Trophoblast cell (in vitro differentiated cells and primary cell): ENCODE data around the gene KIF21A.

Experiments
- DNase-seq, 2 donors: peaks; one replicate each; pipeline ENCODE4 v3.0.0-alpha.2; 2016
- H2AFZ ChIP-seq: 2 replicates; pipeline ENCODE4 v1.6.1; 2013; ENCODE audit warnings: low read length, moderate library complexity, mild to moderate bottlenecking; ENCODE audit not compliant: insufficient read depth, poor library complexity
- H2AK5ac ChIP-seq: 2 replicates; pipeline ENCODE4 v1.6.1; 2013; ENCODE audit warnings: mild to moderate bottlenecking, low read length
- H2BK120ac ChIP-seq: 2 replicates; pipeline ENCODE4 v1.6.1; 2013; ENCODE audit warnings: low read length, mild to moderate bottlenecking, moderate library complexity; ENCODE audit not compliant: insufficient read depth, poor library complexity
- H2BK12ac ChIP-seq: 2 replicates; pipeline ENCODE4 v1.6.1; 2013; ENCODE audit warnings: mild to moderate bottlenecking, low read length, moderate library complexity
- H2BK5ac ChIP-seq: 2 replicates; pipeline ENCODE4 v1.6.1; 2013; ENCODE audit warnings: low read length, low read depth, moderate library complexity, mild to moderate bottlenecking; ENCODE audit not compliant: poor library complexity
- H3K14ac ChIP-seq: 2 replicates; pipeline ENCODE4 v1.6.1; 2013; ENCODE audit warnings: mild to moderate bottlenecking, low read length
- H3K18ac ChIP-seq: 2 replicates; pipeline ENCODE4 v1.6.1; 2013; ENCODE audit warnings: mild to moderate bottlenecking, low read length
- H3K23ac ChIP-seq: 2 replicates; pipeline ENCODE4 v1.6.1; 2013; ENCODE audit warnings: low read length
- H3K27ac ChIP-seq: 2 replicates; pipeline ENCODE4 v1.5.1; 2013; ENCODE audit warnings: low read depth, mild to moderate bottlenecking, inconsistent platforms, low read length, moderate library complexity
- H3K27me3 ChIP-seq: 2 replicates; pipeline ENCODE4 v1.6.1; 2013; ENCODE audit warnings: inconsistent platforms, mild to moderate bottlenecking, low read length, moderate library complexity; ENCODE audit not compliant: insufficient read depth
- H3K36me3 ChIP-seq, 2 experiments: 1 replicate in 1 of 2; 2 replicates in 1 of 2; pipeline ENCODE4 v1.6.1; 2013; ENCODE audit warnings: low read length in 2 of 2, mild to moderate bottlenecking in 2 of 2, moderate library complexity in 1 of 2; ENCODE audit not compliant: insufficient read depth in 2 of 2, control insufficient read depth in 1 of 2
- H3K4ac ChIP-seq: 2 replicates; pipeline ENCODE4 v1.6.1; 2013; ENCODE audit warnings: low read depth, mild to moderate bottlenecking, low read length, moderate library complexity
- H3K4me1 ChIP-seq, 2 experiments: 1 replicate in 1 of 2; 2 replicates in 1 of 2; pipeline ENCODE4 v1.6.1; 2013; ENCODE audit warnings: low read length in 2 of 2, mild to moderate bottlenecking in 2 of 2, moderate library complexity in 1 of 2; ENCODE audit not compliant: insufficient read depth in 2 of 2, control insufficient read depth in 1 of 2
- H3K4me2 ChIP-seq: 2 replicates; pipeline ENCODE4 v1.6.1; 2013; ENCODE audit warnings: inconsistent platforms, mild to moderate bottlenecking, low read length, moderate library complexity
- H3K4me3 ChIP-seq: 2 replicates; pipeline ENCODE4 v1.5.1; 2013; ENCODE audit warnings: mild to moderate bottlenecking, low read depth, low read length, inconsistent platforms
- H3K79me1 ChIP-seq: one replicate; pipeline ENCODE4 v1.6.1; 2013; ENCODE audit warnings: low read length
- H3K79me2 ChIP-seq: 2 replicates; pipeline ENCODE4 v1.6.1; 2013; ENCODE audit warnings: low read length, mild to moderate bottlenecking; ENCODE audit not compliant: control insufficient read depth, insufficient read depth, poor library complexity
- H3K9ac ChIP-seq: 2 replicates; pipeline ENCODE4 v1.6.1; 2013; ENCODE audit warnings: mild to moderate bottlenecking, low read length
- H3K9me3 ChIP-seq: 2 replicates; pipeline ENCODE4 v1.6.1; 2013; ENCODE audit warnings: low read depth, mild to moderate bottlenecking, control low read depth, inconsistent platforms, low read length; ENCODE audit not compliant: insufficient read depth
- H4K12ac ChIP-seq: 2 replicates; pipeline ENCODE4 v1.6.1; 2013; ENCODE audit warnings: low read depth, mild to moderate bottlenecking, low read length, moderate library complexity
- H4K8ac ChIP-seq: 2 replicates; pipeline ENCODE4 v1.6.1; 2013; ENCODE audit warnings: low read depth, mild to moderate bottlenecking, low read length, moderate library complexity
- H4K91ac ChIP-seq: one replicate; pipeline ENCODE4 v1.6.1; 2013; ENCODE audit warnings: low read depth, mild to moderate bottlenecking, low read length, moderate library complexity
- WGBS: extraction: QIAGEN DNeasy Blood & Tissue Kit; methylation state at CpG from one replicate; pipeline ENCODE4 v1.1.7; 2013; ENCODE audit warnings: missing lambda C conversion rate; ENCODE audit not compliant: insufficient read length, insufficient coverage; ENCODE audit errors: extremely low coverage; 5-methylcytosine and 5-hydroxymethylcytosine counted together

Gene KIF21A

GRCh38 chr12:39278426-39278825, 164.5 kb downstream of the KIF21A start:
- Histone ChIP-seq H3K23ac (no peak overlapping the region), H3K9ac (no peak overlapping the region), H3K9me3 (no peaks in the 10 kb centered on the region), H2BK120ac (no peak overlapping the region), H3K4ac (no peak overlapping the region), H3K4me1 (no peaks in the 10 kb centered on the region), H3K18ac (no peak overlapping the region), H2AK5ac (no peak overlapping the region), H3K79me1 (no peaks in the 10 kb centered on the region), H3K27ac (no peak overlapping the region), H4K8ac (no peak overlapping the region), H2BK12ac (no peak overlapping the region), H3K27me3 (no peaks in the 10 kb centered on the region), H3K4me2 (no peak overlapping the region), H3K14ac (no peak overlapping the region), H3K4me3 (no peak overlapping the region), H3K36me3 (no peaks in the 10 kb centered on the region), H3K79me2 (no peaks in the 10 kb centered on the region), H2AFZ (no peak overlapping the region), H2BK5ac (no peak overlapping the region), H4K12ac (no peak overlapping the region), H4K91ac (no peak overlapping the region)
- no peak for DNase-seq

- Histone ChIP-seq H3K9ac (no peak overlapping the region), H2AFZ (no peak overlapping the region), H4K12ac (no peak overlapping the region), H3K4me3 (no peak overlapping the region), H3K23ac (no peak overlapping the region), H3K14ac (no peak overlapping the region), H3K27me3 (no peaks in the 10 kb centered on the region), H3K4me1 (no peaks in the 10 kb centered on the region), H3K36me3 (no peaks in the 10 kb centered on the region), H2BK120ac (no peak overlapping the region), H4K8ac (no peak overlapping the region), H3K27ac (no peak overlapping the region), H2AK5ac (no peak overlapping the region), H3K9me3 (no peaks in the 10 kb centered on the region), H2BK12ac (no peak overlapping the region), H3K79me1 (no peaks in the 10 kb centered on the region), H2BK5ac (no peak overlapping the region), H3K18ac (no peak overlapping the region), H3K4ac (no peak overlapping the region), H3K4me2 (no peak overlapping the region), H3K79me2 (no peaks in the 10 kb centered on the region), H4K91ac (no peak overlapping the region)
- WGBS, result no CpG with 5 or more reads among the region's 1 CpG
- no peak for DNase-seq
These were observed 165.5 kb downstream of the KIF21A start for GRCh38 chr12:39277416-39277815.

- H3K4me3 ChIP-seq, result no peak overlapping the region
- H3K9me3 ChIP-seq, result no peaks in the 10 kb centered on the region
- no peaks in the 10 kb centered on the region for H3K79me2 ChIP-seq
- H2BK12ac ChIP-seq, result no peak overlapping the region
- no peak overlapping the region for H3K4me2 ChIP-seq
- no CpG with 5 or more reads among the region's 3 CpGs for whole genome bisulfite sequencing
- H2AFZ ChIP-seq, result no peak overlapping the region
- H4K12ac ChIP-seq, result no peak overlapping the region
- H3K18ac ChIP-seq, result no peak overlapping the region
- H3K27me3 ChIP-seq, result no peaks in the 10 kb centered on the region
- no peak overlapping the region for H4K91ac ChIP-seq
- no peak overlapping the region for H3K9ac ChIP-seq
- no peaks in the 10 kb centered on the region for H3K4me1 ChIP-seq
- H3K79me1 ChIP-seq, result no peaks in the 10 kb centered on the region
- H2BK5ac ChIP-seq, result no peak overlapping the region
- H3K36me3 ChIP-seq, result no peaks in the 10 kb centered on the region
- H3K23ac ChIP-seq, result no peak overlapping the region
- H3K4ac ChIP-seq, result no peak overlapping the region
- H4K8ac ChIP-seq, result no peak overlapping the region
- DNase-seq, result peak; percentile 25 to 66
- H3K14ac ChIP-seq, result no peak overlapping the region
- no peak overlapping the region for H2AK5ac ChIP-seq
- no peak overlapping the region for H3K27ac ChIP-seq
- H2BK120ac ChIP-seq, result no peak overlapping the region
These were observed 167.1 kb downstream of the KIF21A start for GRCh38 chr12:39275846-39276245.

GRCh38 chr12:39272871-39273655, 169.9 kb downstream of the KIF21A start:
- Histone ChIP-seq H3K79me1 (no peaks in the 10 kb centered on the region), H3K18ac (no peak overlapping the region), H3K14ac (no peak overlapping the region), H2BK12ac (no peak overlapping the region), H4K8ac (no peak overlapping the region), H3K23ac (no peak overlapping the region), H2BK5ac (no peak overlapping the region), H3K4ac (no peak overlapping the region), H3K4me3 (no peak overlapping the region), H3K36me3 (no peaks in the 10 kb centered on the region), H2AK5ac (no peak overlapping the region), H3K4me2 (no peak overlapping the region), H3K27me3 (no peaks in the 10 kb centered on the region), H2AFZ (no peak overlapping the region), H3K79me2 (no peaks in the 10 kb centered on the region), H4K12ac (no peak overlapping the region), H3K27ac (no peak overlapping the region), H3K9me3 (no peaks in the 10 kb centered on the region), H4K91ac (no peak overlapping the region), H3K4me1 (no peaks in the 10 kb centered on the region), H2BK120ac (no peak overlapping the region), H3K9ac (no peak overlapping the region)
- peak; percentile 28 to 78 for DNase-seq
- no CpG with 5 or more reads among the region's 8 CpGs for WGBS
